MM.1S (cell line): ENCODE results near the gene MACROD2.

Experiments used
- DNase-seq: peaks from one replicate; pipeline ENCODE4 v3.0.0-alpha.2; 2015
- H2AFZ ChIP-seq: fragments of 300-600 bp; sonication (generic); 2 replicates; pipeline ENCODE4 v1.6.0; 2016; ENCODE audit warnings: antibody characterized with exemption, low read length
- H3F3A ChIP-seq: fragments of 300-600 bp; sonication (generic); 2 replicates; pipeline ENCODE4 v1.6.1; 2016; ENCODE audit warnings: mild to moderate bottlenecking, antibody characterized with exemption, low read length, moderate library complexity, mixed read lengths; ENCODE audit not compliant: insufficient read depth
- H3K27ac ChIP-seq: fragments of 300-600 bp; sonication (generic); 2 replicates; pipeline ENCODE4 v1.5.1; 2016; ENCODE audit warnings: mild to moderate bottlenecking, low read length
- H3K27me3 ChIP-seq: fragments of 300-600 bp; sonication (generic); replicated peaks from 2 replicates; pipeline ENCODE4 v1.6.0; 2016; ENCODE audit warnings: low read length; ENCODE audit not compliant: insufficient read depth
- H3K36me3 ChIP-seq: fragments of 300-600 bp; sonication (generic); replicated peaks from 2 replicates; pipeline ENCODE4 v1.6.1; 2016; ENCODE audit warnings: mild to moderate bottlenecking, low read length, mixed read lengths; ENCODE audit not compliant: insufficient read depth
- H3K4me1 ChIP-seq: fragments of 300-600 bp; sonication (generic); 2 replicates; pipeline ENCODE4 v1.6.1; 2016; ENCODE audit warnings: low read length, mixed read lengths
- H3K4me2 ChIP-seq: fragments of 300-600 bp; sonication (generic); 2 replicates; pipeline ENCODE4 v1.6.0; 2016; ENCODE audit warnings: low read depth, low read length
- H3K4me3 ChIP-seq: fragments of 300-600 bp; sonication (generic); 2 replicates; pipeline ENCODE4 v1.5.1; 2016; ENCODE audit warnings: low read length, mixed read lengths
- H3K79me2 ChIP-seq: fragments of 300-600 bp; sonication (generic); 2 replicates; pipeline ENCODE4 v1.6.1; 2016; ENCODE audit warnings: mixed run types, low read length, mixed read lengths
- H3K9ac ChIP-seq: fragments of 300-600 bp; sonication (generic); 2 replicates; pipeline ENCODE4 v1.6.1; 2016; ENCODE audit warnings: low read length, mixed read lengths
- H3K9me2 ChIP-seq: fragments of 300-600 bp; sonication (generic); replicated peaks from 2 replicates; pipeline ENCODE4 v1.6.1; 2016; ENCODE audit warnings: mild to moderate bottlenecking, low read length, mixed read lengths; ENCODE audit not compliant: insufficient read depth
- H3K9me3 ChIP-seq: fragments of 300-600 bp; sonication (generic); replicated peaks from 2 replicates; pipeline ENCODE4 v1.6.1; 2016; ENCODE audit warnings: mild to moderate bottlenecking, low read length, mixed read lengths; ENCODE audit not compliant: insufficient read depth
- H4K20me1 ChIP-seq: fragments of 300-600 bp; sonication (generic); 2 replicates; pipeline ENCODE4 v1.6.1; 2016; ENCODE audit warnings: mild to moderate bottlenecking, low read length, moderate library complexity, mixed read lengths; ENCODE audit not compliant: insufficient read depth
- CTCF ChIP-seq: fragments of 300-600 bp; sonication (generic); IDR thresholded peaks from 2 replicates; pipeline ENCODE4 v1.5.1; 2016; ENCODE audit warnings: antibody characterized with exemption, low read length, mixed read lengths
- EZH2 ChIP-seq: fragments of 300-600 bp; sonication (generic); optimal IDR thresholded peaks from 2 replicates; pipeline ENCODE3; 2017; ENCODE audit warnings: low read depth, mild to moderate bottlenecking, antibody characterized with exemption, low read length, mixed read lengths
- EZH2phosphoT487 ChIP-seq: fragments of 300-600 bp; sonication (generic); IDR thresholded peaks from 2 replicates; pipeline ENCODE4 v1.6.1; 2018; ENCODE audit warnings: antibody characterized with exemption, low read length

MACROD2 gene

DNA sequence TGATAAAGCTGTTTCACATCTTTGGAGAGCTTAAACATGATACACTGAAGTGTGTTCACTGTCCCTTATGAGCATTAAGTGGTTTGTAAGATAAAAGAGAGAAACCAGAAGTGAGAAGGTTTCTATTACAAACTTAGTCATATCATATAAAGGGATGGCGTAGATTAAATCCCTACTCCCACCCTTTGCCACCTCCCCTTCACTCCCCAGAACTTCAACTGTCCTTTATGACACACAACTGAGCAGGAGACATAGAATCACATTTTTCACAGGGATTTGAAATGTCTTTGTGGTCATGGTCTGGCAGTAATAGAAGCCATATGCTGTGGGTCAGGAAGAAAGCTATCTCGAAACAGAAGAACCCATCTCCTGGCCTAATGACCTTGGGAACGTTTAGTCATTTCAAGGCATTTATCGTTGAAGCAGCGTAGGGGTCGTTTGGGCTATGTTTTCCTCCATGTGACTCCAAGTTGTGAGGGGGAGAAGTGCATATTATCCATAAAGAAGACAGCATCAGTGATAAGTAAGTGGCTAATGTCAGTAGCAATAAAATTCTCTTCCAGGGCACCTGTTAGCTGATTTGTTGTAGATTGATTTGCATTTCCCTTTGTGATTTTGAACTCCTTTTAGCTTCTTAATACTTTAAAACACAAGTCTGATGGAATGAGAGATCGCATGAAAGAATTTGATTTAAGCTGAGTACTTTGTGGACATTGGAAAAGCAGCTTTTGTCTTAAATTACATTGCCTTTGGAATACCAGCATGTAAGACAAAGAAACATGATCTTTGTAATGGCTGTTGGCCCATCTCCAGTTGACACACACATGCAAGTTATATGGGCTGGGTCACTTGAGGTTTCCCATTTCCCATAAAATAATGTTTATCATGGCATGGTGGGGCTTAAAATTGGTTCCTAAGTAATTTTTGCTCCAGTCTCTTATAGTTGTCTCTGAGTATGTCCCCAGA, 843.6 kb downstream of the MACROD2 start:
- Histone ChIP-seq H3K9me2 (no peaks in the 10 kb centered on the region), H3K9me3 (no peaks in the 10 kb centered on the region), H3K27me3 (no peaks in the 10 kb centered on the region), H3F3A (no peaks in the 10 kb centered on the region), H2AFZ (no peak overlapping the region), H3K9ac (no peak overlapping the region), H3K4me3 (no peak overlapping the region), H3K4me1 (no peaks in the 10 kb centered on the region), H3K27ac (no peak overlapping the region), H3K4me2 (no peak overlapping the region), H3K79me2 (no peaks in the 10 kb centered on the region), H3K36me3 (no peaks in the 10 kb centered on the region), H4K20me1 (no peaks in the 10 kb centered on the region)
- no peak for DNase-seq
- TF ChIP-seq CTCF (no peak), EZH2phosphoT487 (no peak), EZH2 (no peak)

DNA sequence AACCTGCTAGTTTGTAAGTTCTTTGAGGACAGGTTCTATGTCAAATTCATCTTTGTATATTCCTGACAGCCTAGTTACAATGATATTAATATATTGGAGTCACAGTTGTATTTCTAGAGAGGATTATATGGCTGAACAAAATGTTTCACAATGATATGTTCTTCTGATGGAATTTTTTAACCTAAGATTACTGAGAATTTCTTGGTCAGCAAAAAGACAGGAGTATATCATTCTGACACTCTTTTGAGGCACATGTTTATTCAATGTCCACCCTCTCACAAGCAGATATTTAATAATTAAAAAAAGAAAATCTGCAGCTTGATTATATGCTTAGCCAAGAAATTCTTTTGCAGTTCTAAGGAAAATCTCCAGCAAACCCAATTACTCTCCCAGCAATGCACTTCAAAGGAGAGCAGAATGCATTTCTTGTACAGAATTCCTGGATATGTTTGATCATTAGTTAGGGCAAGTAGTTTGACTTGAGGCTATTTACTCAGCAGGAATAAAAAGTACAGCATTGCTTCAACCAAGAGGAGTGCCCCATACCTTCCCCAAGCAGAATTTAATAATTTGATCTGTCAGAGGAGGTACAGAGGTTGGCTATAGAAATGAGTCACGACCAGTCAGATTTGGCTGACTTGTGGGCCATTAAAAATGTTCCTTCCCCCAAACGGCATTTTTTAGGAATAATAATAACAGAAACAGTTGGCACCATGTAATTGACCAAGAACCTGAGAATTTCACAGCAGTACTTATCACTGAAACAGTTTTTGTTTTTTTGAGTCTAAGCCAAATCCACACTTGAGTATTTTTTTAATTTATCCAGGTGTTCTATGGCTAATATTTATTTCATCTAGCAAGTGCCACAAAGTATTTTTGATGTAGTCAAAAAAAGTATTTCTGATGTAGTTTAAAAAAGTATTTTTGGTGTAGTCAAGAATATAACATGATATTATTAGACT, 850.2 kb downstream of the MACROD2 start:
- Histone ChIP-seq H3K79me2 (no peaks in the 10 kb centered on the region), H3K27ac (no peak overlapping the region), H4K20me1 (no peaks in the 10 kb centered on the region), H3K27me3 (no peaks in the 10 kb centered on the region), H3K9ac (no peak overlapping the region), H3K36me3 (no peaks in the 10 kb centered on the region), H3K4me3 (no peak overlapping the region), H3K4me1 (no peaks in the 10 kb centered on the region), H2AFZ (no peak overlapping the region), H3K9me3 (no peaks in the 10 kb centered on the region), H3K4me2 (no peak overlapping the region), H3F3A (no peaks in the 10 kb centered on the region), H3K9me2 (no peaks in the 10 kb centered on the region)
- no peak for TF ChIP-seq EZH2
- no peak for TF ChIP-seq CTCF
- TF ChIP-seq EZH2phosphoT487, result no peak
- DNase-seq, result no peak

GRCh38 chr20:14848806-14849205, 853.5 kb downstream of the MACROD2 start:
- no peak overlapping the region for H3K4me3 ChIP-seq
- no peak overlapping the region for H3K9ac ChIP-seq
- H3K9me3 ChIP-seq, result no peaks in the 10 kb centered on the region
- no peaks in the 10 kb centered on the region for H3K36me3 ChIP-seq
- H3F3A ChIP-seq, result no peaks in the 10 kb centered on the region
- DNase-seq, result no peak
- H3K27ac ChIP-seq, result no peak overlapping the region
- no peaks in the 10 kb centered on the region for H3K4me1 ChIP-seq
- H3K27me3 ChIP-seq, result no peaks in the 10 kb centered on the region
- H3K9me2 ChIP-seq, result no peaks in the 10 kb centered on the region
- no peaks in the 10 kb centered on the region for H3K79me2 ChIP-seq
- H4K20me1 ChIP-seq, result no peaks in the 10 kb centered on the region
- no peak overlapping the region for H3K4me2 ChIP-seq
- TF ChIP-seq EZH2phosphoT487 (no peak), CTCF (no peak), EZH2 (no peak)
- no peak overlapping the region for H2AFZ ChIP-seq
